Measurements from ENCODE around the gene TTLL10.

DNA sequence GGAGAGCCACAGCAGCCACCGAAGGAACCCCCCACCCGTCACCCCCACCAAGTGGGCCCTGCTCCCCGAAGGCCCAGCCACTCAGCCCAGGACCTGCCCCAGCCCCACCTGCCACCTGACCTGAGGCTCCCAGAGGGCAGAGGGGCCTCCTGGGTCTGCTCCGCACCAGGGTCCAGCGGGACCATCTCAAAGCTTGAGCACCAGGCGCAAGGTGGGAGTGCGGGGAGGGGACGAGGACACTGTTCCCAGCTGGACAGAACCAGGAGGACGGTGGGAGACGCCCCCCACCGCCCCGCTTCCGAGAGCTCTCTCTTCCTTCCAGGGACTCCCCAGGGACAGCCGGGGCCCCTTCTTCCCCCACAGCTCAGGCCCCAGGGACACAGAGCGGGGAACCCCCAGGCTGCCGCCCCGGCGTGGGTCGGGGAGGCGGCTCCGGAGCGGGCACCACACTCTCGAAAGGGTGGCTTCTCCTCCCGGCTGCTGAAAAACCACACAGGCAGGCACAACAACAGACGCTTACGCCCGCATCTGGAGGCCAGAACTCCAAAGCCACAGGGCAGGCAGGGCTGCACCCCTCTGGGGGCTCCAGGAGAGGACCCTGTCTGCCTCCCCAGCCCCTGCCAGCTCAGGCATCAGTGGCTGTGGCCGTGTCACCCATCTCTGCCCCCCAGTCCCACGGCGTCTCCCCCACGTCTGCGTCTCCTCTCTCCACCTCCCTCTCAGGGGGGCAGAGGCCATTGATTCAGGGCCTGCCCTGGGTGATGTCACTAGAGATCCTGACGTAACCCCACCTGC lies 1.9 kb upstream of the TTLL10 start:
- TF ChIP-seq, protein P1, sequence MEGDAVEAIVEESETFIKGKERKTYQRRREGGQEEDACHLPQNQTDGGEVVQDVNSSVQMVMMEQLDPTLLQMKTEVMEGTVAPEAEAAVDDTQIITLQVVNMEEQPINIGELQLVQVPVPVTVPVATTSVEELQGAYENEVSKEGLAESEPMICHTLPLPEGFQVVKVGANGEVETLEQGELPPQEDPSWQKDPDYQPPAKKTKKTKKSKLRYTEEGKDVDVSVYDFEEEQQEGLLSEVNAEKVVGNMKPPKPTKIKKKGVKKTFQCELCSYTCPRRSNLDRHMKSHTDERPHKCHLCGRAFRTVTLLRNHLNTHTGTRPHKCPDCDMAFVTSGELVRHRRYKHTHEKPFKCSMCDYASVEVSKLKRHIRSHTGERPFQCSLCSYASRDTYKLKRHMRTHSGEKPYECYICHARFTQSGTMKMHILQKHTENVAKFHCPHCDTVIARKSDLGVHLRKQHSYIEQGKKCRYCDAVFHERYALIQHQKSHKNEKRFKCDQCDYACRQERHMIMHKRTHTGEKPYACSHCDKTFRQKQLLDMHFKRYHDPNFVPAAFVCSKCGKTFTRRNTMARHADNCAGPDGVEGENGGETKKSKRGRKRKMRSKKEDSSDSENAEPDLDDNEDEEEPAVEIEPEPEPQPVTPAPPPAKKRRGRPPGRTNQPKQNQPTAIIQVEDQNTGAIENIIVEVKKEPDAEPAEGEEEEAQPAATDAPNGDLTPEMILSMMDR (IDR thresholded peaks at IDR 0.05): no peak
- TF ChIP-seq POLR2AphosphoS5 (IDR thresholded peaks at IDR 0.05; ENCODE audit: low read depth, low read length): no peak
- TF ChIP-seq FOXM1 (IDR thresholded peaks at IDR 0.05; ENCODE audit: low read depth): no peak
- TF ChIP-seq GATA2 (CRISPR knock-in tag; IDR thresholded peaks at IDR 0.05): no peak
- TF ChIP-seq EZH2phosphoT487 (IDR thresholded peaks at IDR 0.05; ENCODE audit: borderline replicate concordance, low read depth): no peak
- TF ChIP-seq TAF1 (IDR thresholded peaks at IDR 0.05; ENCODE audit: borderline replicate concordance, low read depth, low read length): no peak
- no peak for TF ChIP-seq RCOR1 (IDR thresholded peaks at IDR 0.05; ENCODE audit: low read length)
- TF ChIP-seq, protein P2, sequence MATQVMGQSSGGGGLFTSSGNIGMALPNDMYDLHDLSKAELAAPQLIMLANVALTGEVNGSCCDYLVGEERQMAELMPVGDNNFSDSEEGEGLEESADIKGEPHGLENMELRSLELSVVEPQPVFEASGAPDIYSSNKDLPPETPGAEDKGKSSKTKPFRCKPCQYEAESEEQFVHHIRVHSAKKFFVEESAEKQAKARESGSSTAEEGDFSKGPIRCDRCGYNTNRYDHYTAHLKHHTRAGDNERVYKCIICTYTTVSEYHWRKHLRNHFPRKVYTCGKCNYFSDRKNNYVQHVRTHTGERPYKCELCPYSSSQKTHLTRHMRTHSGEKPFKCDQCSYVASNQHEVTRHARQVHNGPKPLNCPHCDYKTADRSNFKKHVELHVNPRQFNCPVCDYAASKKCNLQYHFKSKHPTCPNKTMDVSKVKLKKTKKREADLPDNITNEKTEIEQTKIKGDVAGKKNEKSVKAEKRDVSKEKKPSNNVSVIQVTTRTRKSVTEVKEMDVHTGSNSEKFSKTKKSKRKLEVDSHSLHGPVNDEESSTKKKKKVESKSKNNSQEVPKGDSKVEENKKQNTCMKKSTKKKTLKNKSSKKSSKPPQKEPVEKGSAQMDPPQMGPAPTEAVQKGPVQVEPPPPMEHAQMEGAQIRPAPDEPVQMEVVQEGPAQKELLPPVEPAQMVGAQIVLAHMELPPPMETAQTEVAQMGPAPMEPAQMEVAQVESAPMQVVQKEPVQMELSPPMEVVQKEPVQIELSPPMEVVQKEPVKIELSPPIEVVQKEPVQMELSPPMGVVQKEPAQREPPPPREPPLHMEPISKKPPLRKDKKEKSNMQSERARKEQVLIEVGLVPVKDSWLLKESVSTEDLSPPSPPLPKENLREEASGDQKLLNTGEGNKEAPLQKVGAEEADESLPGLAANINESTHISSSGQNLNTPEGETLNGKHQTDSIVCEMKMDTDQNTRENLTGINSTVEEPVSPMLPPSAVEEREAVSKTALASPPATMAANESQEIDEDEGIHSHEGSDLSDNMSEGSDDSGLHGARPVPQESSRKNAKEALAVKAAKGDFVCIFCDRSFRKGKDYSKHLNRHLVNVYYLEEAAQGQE (IDR thresholded peaks at IDR 0.05; ENCODE audit: low read depth, low read length): no peak
- TF ChIP-seq RAD21 (IDR thresholded peaks at IDR 0.05; ENCODE audit: low read length): no peak

All from SK-N-SH (cell line).